OCI-LY7 (cell line): ENCODE measurements around the gene ROMO1. TPM values are rescaled to one million over a fixed set of nuclear protein-coding genes. Genes with fewer than 3 reads are reported as not detected.

Experiments used
- BruUV-seq: library from RNA; stranded (reverse); fragments of 400-500 nt; replicated peaks from 2 replicates; lab custom pipeline; 2021; lab: Mats Ljungman, UMichigan
- CTCF ChIA-PET: fragments of 300-600 bp; sonication (Branson Sonifier 250); formaldehyde crosslinking; loops from one replicate; lab custom pipeline; 2022; ENCODE audit warnings: antibody characterized with exemption; ENCODE audit not compliant: unreplicated experiment; lab: Charles Lee
- POLR2A ChIA-PET: fragments of 300-600 bp; sonication (Branson Sonifier 250); formaldehyde crosslinking; loops from one replicate; lab custom pipeline; 2022; ENCODE audit warnings: antibody characterized with exemption; lab: Charles Lee
- DNase-seq: peaks from one replicate; pipeline ENCODE4 v3.0.0-alpha.2; 2015; ENCODE audit warnings: low spot score
- H2AFZ ChIP-seq: fragments of 200-600 bp; sonication (generic), shearing (Covaris generic); 2 replicates; pipeline ENCODE4 v1.6.1; 2014; ENCODE audit warnings: mild to moderate bottlenecking, antibody characterized with exemption, low read length, moderate library complexity
- H3K27ac ChIP-seq: fragments of 200-600 bp; sonication (generic); 2 replicates; pipeline ENCODE4 v1.5.1; 2014; ENCODE audit warnings: mixed run types, low read depth, mild to moderate bottlenecking, moderate library complexity, low read length, inconsistent platforms; ENCODE audit not compliant: poor library complexity, severe bottlenecking
- H3K36me3 ChIP-seq: fragments of 200-600 bp; sonication (generic); 2 replicates; pipeline ENCODE4 v1.6.1; 2014; ENCODE audit warnings: mild to moderate bottlenecking, antibody characterized with exemption, low read length, moderate library complexity, mixed read lengths; ENCODE audit not compliant: insufficient read depth
- H3K4me1 ChIP-seq: fragments of 200-600 bp; sonication (generic); 2 replicates; pipeline ENCODE4 v1.5.1; 2014; ENCODE audit warnings: mild to moderate bottlenecking, low read length; ENCODE audit not compliant: insufficient read depth, poor library complexity, severe bottlenecking
- H3K4me2 ChIP-seq: fragments of 200-600 bp; sonication (generic); 2 replicates; pipeline ENCODE4 v1.6.1; 2014; ENCODE audit warnings: mild to moderate bottlenecking, low read length
- H3K4me3 ChIP-seq: fragments of 200-600 bp; sonication (generic); 2 replicates; pipeline ENCODE4 v1.5.1; 2014; ENCODE audit warnings: mild to moderate bottlenecking, low read depth, low read length; ENCODE audit not compliant: poor library complexity, severe bottlenecking
- H3K79me2 ChIP-seq: fragments of 200-600 bp; sonication (generic); 2 replicates; pipeline ENCODE4 v1.6.1; 2016; ENCODE audit warnings: low read depth, mild to moderate bottlenecking, low read length, moderate library complexity, mixed read lengths; ENCODE audit not compliant: insufficient read depth
- H3K9me2 ChIP-seq: fragments of 200-600 bp; sonication (generic); 2 replicates; pipeline ENCODE4 v1.6.1; 2016; ENCODE audit warnings: mild to moderate bottlenecking, low read length, mixed read lengths; ENCODE audit not compliant: insufficient read depth
- H3K9me3 ChIP-seq: fragments of 200-600 bp; sonication (generic); 2 replicates; pipeline ENCODE4 v1.6.1; 2014; ENCODE audit warnings: mild to moderate bottlenecking, mixed run types, low read length, mixed read lengths
- H4K20me1 ChIP-seq: fragments of 200-600 bp; sonication (generic); 2 replicates; pipeline ENCODE4 v1.6.1; 2014; ENCODE audit warnings: mild to moderate bottlenecking, antibody characterized with exemption, low read length, moderate library complexity, mixed read lengths; ENCODE audit not compliant: insufficient read depth
- CTCF ChIP-seq: fragments of 200-600 bp; sonication (generic); conservative IDR thresholded peaks from 2 replicates; pipeline ENCODE4 v1.5.1; 2014; ENCODE audit warnings: mild to moderate bottlenecking, antibody characterized with exemption, low read length, moderate library complexity, mixed read lengths
- EZH2phosphoT487 ChIP-seq: fragments of 200-600 bp; sonication (generic); IDR thresholded peaks from 2 replicates; pipeline ENCODE4 v1.6.1; 2018; ENCODE audit warnings: low read depth, borderline replicate concordance, mild to moderate bottlenecking, mixed run types, antibody characterized with exemption, low read length, moderate library complexity, mixed read lengths
- intact Hi-C: fragments of 100-400 bp; cut with micrococcal nuclease; formaldehyde crosslinking; loops from one replicate; pipeline ENCODE4 v1.10.0; 2022; ENCODE audit not compliant: unreplicated experiment
- total RNA-seq, 2 experiments: library from RNA; depleted of rRNA in 1 of 2; stranded (reverse); fragments of >200 nt in 1 of 2; shearing (Covaris generic) in 1 of 2; gene quantifications; 2 replicates each; pipeline ENCODE4 v1.2.3, GENCODE V29; 2014 to 2022

ROMO1 gene
- total RNA-seq, 2 experiments from 2014 or later, result 164 to 393 TPM

- Histone ChIP-seq H3K9me3 (no peaks in the 10 kb centered on the region; the same call in 1 of the 2 replicates), H3K36me3 (peaks cover 50% of the 10 kb centered on the region), H4K20me1 (peaks cover 40% of the 10 kb centered on the region), H3K4me2 (peak within 1 kb of the TSS; percentile 96), H3K27ac (peak within 1 kb of the TSS; percentile 74), H3K79me2 (peaks cover 51% of the 10 kb centered on the region), H3K9me2 (no peaks in the 10 kb centered on the region), H2AFZ (peak within 1 kb of the TSS; percentile 66), H3K4me1 (peaks cover 32% of the 10 kb centered on the region), H3K4me3 (peak within 1 kb of the TSS; percentile 76)
- intact Hi-C loops, result loop anchor here (1.0 to 10.0 kb wide), 3 partner anchors 47 to 100 kb away; partner anchors contain the start of gene RBM39
- BruUV-seq, result no TSS peak
- peak; percentile 95 for DNase-seq
- TF ChIP-seq EZH2phosphoT487 (no peak), CTCF (no peak)
- ChIA-PET CTCF (no interaction called here), POLR2A (interaction anchor here (0.6 to 1.3 kb wide), 5 partner anchors 12 to 1317 kb away, joined by 3 to 4 read pairs (median 3); no protein-coding TSS in a partner anchor)
These were observed 34.6 kb upstream of the ROMO1 start, which contains the start of the genes CPNE1 and RBM12 for GRCh38 chr20:35664466-35665206. CPNE1 (minus strand) TSS chr20:35664900; CDS start chr20:35632923, 31,977 bp downstream. RBM12 (minus strand) TSS chr20:35664900; CDS start chr20:35655322, 9,578 bp downstream.

- POLR2A ChIA-PET, result interaction anchor here (0.7 to 0.8 kb wide), 3 partner anchors 61 to 314 kb away, joined by 3 to 6 read pairs (median 4); partner anchors contain the start of gene RBM39
- peaks cover 19% of the 10 kb centered on the region for H3K4me1 ChIP-seq
- peaks cover 50% of the 10 kb centered on the region for H3K36me3 ChIP-seq
- H3K9me2 ChIP-seq, result no peaks in the 10 kb centered on the region
- no peak overlapping the region for H3K4me2 ChIP-seq
- intact Hi-C loops, result loop anchor here (10.0 kb wide), 1 partner anchor 101 kb away; no protein-coding TSS in a partner anchor
- H3K27ac ChIP-seq, result no peak overlapping the region
- CTCF ChIA-PET, result no interaction called here
- H3K4me3 ChIP-seq, result no peak overlapping the region
- H4K20me1 ChIP-seq, result peaks cover 28% of the 10 kb centered on the region
- no peak for DNase-seq
- H2AFZ ChIP-seq, result no peak overlapping the region
- peaks cover 38% of the 10 kb centered on the region for H3K79me2 ChIP-seq
- TF ChIP-seq CTCF, result no peak
- TF ChIP-seq EZH2phosphoT487, result no peak
- BruUV-seq, result no TSS peak
- no peaks in the 10 kb centered on the region for H3K9me3 ChIP-seq
These were observed 33.3 kb upstream of the ROMO1 start for GRCh38 chr20:35665949-35666288.
